Neural progenitor cell (in vitro differentiated cells): ENCODE measurements around the gene PCSK2. TPM values are rescaled to one million over a fixed set of nuclear protein-coding genes. Genes with fewer than 3 reads are reported as not detected.

Experiments
- DNase-seq: peaks from one replicate; pipeline ENCODE4 v3.0.0-alpha.2; 2016; ENCODE audit warnings: low spot score
- H2AFZ ChIP-seq: fragments of 200-600 bp; sonication (generic); replicated peaks from 2 replicates; pipeline ENCODE4 v1.6.1; 2016; ENCODE audit warnings: antibody characterized with exemption
- H3F3A ChIP-seq: fragments of 200-600 bp; sonication (generic); 2 replicates; pipeline ENCODE4 v1.6.1; 2016; ENCODE audit warnings: antibody characterized with exemption, low read depth
- H3K27ac ChIP-seq: fragments of 200-600 bp; sonication (generic); 2 replicates; pipeline ENCODE4 v1.5.1; 2016; ENCODE audit warnings: mild to moderate bottlenecking
- H3K27me3 ChIP-seq: fragments of 200-600 bp; sonication (generic); 2 replicates; pipeline ENCODE4 v1.6.1; 2016; ENCODE audit warnings: mild to moderate bottlenecking, moderate library complexity
- H3K36me3 ChIP-seq: fragments of 200-600 bp; sonication (generic); 2 replicates; pipeline ENCODE4 v1.5.1; 2016
- H3K4me1 ChIP-seq: fragments of 200-600 bp; sonication (generic); 2 replicates; pipeline ENCODE4 v1.6.1; 2016; ENCODE audit warnings: mixed run types
- H3K4me2 ChIP-seq: fragments of 200-600 bp; sonication (generic); 2 replicates; pipeline ENCODE4 v1.6.1; 2016
- H3K4me3 ChIP-seq: fragments of 200-600 bp; sonication (generic); 2 replicates; pipeline ENCODE4 v1.5.1; 2016
- H3K79me2 ChIP-seq: fragments of 200-600 bp; sonication (generic); 2 replicates; pipeline ENCODE4 v1.6.1; 2016; ENCODE audit warnings: low read depth
- H3K9ac ChIP-seq: fragments of 200-600 bp; sonication (generic); 2 replicates; pipeline ENCODE4 v1.6.1; 2016
- H3K9me3 ChIP-seq: fragments of 200-600 bp; sonication (generic); 2 replicates; pipeline ENCODE4 v1.5.1; 2016; ENCODE audit warnings: low read depth
- H4K20me1 ChIP-seq: fragments of 200-600 bp; sonication (generic); 2 replicates; pipeline ENCODE4 v1.6.1; 2016; ENCODE audit warnings: low read depth
- H3K27ac Mint-ChIP-seq: 3 replicates; pipeline ENCODE4 v1.8.0; 2021; ENCODE audit warnings: mixed read lengths
- H3K27me3 Mint-ChIP-seq: 2 replicates; pipeline ENCODE4 v1.8.0; 2022; ENCODE audit warnings: low read depth, mild to moderate bottlenecking, inconsistent platforms, moderate library complexity, mixed read lengths; ENCODE audit not compliant: insufficient read depth
- H3K36me3 Mint-ChIP-seq: 3 replicates; pipeline ENCODE4 v1.8.0; 2021; ENCODE audit warnings: mixed read lengths
- H3K4me1 Mint-ChIP-seq: 3 replicates; pipeline ENCODE4 v1.8.0; 2021; ENCODE audit warnings: mixed read lengths
- H3K4me3 Mint-ChIP-seq: 3 replicates; pipeline ENCODE4 v1.8.0; 2021; ENCODE audit warnings: mild to moderate bottlenecking, moderate library complexity, mixed read lengths
- H3K9me3 Mint-ChIP-seq: 3 replicates; pipeline ENCODE4 v1.8.0; 2020; ENCODE audit warnings: mixed read lengths
- CTCF ChIP-seq: fragments of 200-600 bp; sonication (generic); IDR thresholded peaks from 2 replicates; pipeline ENCODE4 v1.5.1; 2017; ENCODE audit warnings: antibody characterized with exemption, mild to moderate bottlenecking
- EZH2 ChIP-seq: fragments of 200-600 bp; sonication (generic); IDR thresholded peaks from 2 replicates; pipeline ENCODE4 v1.6.1; 2017; ENCODE audit warnings: antibody characterized with exemption, mild to moderate bottlenecking, moderate library complexity
- EZH2phosphoT487 ChIP-seq: fragments of 200-600 bp; sonication (generic); IDR thresholded peaks from 2 replicates; pipeline ENCODE4 v1.6.1; 2017; ENCODE audit warnings: antibody characterized with exemption
- total RNA-seq: library from RNA; depleted of rRNA; stranded (reverse); fragments of >200 nt; gene quantifications from 2 replicates; pipeline ENCODE4 v1.2.3, GENCODE V29; 2015; ENCODE audit warnings: low replicate concordance

Gene PCSK2, protein sequence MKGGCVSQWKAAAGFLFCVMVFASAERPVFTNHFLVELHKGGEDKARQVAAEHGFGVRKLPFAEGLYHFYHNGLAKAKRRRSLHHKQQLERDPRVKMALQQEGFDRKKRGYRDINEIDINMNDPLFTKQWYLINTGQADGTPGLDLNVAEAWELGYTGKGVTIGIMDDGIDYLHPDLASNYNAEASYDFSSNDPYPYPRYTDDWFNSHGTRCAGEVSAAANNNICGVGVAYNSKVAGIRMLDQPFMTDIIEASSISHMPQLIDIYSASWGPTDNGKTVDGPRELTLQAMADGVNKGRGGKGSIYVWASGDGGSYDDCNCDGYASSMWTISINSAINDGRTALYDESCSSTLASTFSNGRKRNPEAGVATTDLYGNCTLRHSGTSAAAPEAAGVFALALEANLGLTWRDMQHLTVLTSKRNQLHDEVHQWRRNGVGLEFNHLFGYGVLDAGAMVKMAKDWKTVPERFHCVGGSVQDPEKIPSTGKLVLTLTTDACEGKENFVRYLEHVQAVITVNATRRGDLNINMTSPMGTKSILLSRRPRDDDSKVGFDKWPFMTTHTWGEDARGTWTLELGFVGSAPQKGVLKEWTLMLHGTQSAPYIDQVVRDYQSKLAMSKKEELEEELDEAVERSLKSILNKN
- total RNA-seq, result 0.07 TPM in 1 of 2 replicates, not detected in the other

DNA sequence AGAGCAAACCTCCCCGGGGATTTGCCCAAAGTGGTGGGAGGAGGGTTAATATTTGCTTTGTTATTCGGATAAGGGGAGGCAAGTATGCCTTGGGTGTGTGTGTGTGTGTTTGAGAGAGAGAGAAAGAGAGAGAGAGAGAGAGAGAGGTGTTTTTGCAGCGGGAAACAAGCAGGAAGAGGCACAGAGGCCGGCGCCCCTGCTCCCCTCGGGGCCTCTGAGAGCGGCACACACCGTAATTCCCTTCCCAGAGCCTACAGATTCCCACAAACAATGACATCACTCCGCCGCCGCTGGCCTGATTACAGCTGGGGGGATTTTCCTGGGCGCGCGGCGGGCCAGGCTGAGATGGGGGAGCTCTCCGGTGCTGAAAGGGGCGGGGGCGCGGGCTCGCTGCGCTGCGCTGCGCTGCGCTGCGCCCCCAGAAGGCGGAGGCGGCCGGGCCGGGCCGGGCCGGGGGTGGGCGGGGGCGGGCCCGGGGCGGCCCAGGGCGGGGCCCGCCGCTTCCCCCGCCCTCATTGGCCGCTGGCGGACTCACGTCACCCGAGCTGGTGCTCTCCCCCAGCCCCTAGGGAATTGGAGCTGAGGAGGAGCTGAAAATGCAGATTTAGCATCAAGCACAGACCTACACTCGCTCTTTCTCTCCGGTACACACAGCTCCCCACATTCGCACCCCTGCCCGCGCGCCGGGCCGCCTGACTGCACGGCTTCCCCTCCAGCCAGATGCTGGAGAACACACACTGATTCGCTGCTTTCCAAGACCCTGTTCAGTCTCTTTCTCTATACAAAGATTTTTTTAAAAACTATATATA lies at the start of gene PCSK2:
Gene PCSK2, plus strand, starts transcription at position 631 of the 809 bp plus-strand sequence. CDS start 266 bp downstream, outside the sequence.
- Mint-ChIP-seq H3K4me3 (peak within 1 kb of the TSS; percentile 89), H3K9me3 (peaks cover 2% of the 10 kb centered on the region), H3K27me3 (peaks cover 32% of the 10 kb centered on the region), H3K4me1 (peaks cover 36% of the 10 kb centered on the region), H3K27ac (peak within 1 kb of the TSS; percentile 14), H3K36me3 (no peaks in the 10 kb centered on the region)
- Histone ChIP-seq H3K27ac (no peak within 1 kb of the TSS), H4K20me1 (peaks cover 30% of the 10 kb centered on the region), H3K4me3 (peak within 1 kb of the TSS; percentile 56), H3K36me3 (no peaks in the 10 kb centered on the region), H3K27me3 (peaks cover 78% of the 10 kb centered on the region), H2AFZ (peak within 1 kb of the TSS; percentile 30), H3K4me2 (peak within 1 kb of the TSS; percentile 85), H3F3A (peaks cover 17% of the 10 kb centered on the region), H3K9ac (no peak within 1 kb of the TSS), H3K4me1 (peaks cover 33% of the 10 kb centered on the region), H3K79me2 (no peaks in the 10 kb centered on the region), H3K9me3 (no peaks in the 10 kb centered on the region)
- TF ChIP-seq EZH2phosphoT487 (no peak), EZH2 (no peak), CTCF (no peak)
- DNase-seq, result peak; percentile 97

DNA sequence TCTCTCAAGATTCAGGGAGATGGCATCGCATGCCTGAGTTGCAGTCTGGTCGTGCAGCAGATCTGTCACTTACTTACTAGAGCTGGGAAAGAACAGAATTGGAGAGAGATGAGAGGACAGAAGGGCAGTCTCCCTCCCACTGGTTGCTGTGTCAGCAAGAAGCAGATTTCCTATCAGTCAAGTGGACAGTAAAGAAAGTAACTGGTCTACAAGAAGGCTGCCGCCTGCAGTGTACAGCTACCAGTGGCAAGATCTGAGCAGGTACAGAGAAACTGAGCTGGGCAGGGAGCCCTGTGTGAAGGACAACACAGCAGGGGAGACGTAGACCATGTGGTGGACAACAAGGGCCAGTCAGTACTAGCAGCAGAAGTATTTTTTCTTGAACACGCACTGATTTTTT lies 49.5 kb upstream of the PCSK2 start:
- DNase-seq, result no peak
- Mint-ChIP-seq H3K36me3 (no peaks in the 10 kb centered on the region), H3K4me3 (no peak overlapping the region), H3K27ac (no peak overlapping the region), H3K4me1 (peaks cover 7% of the 10 kb centered on the region), H3K9me3 (peaks cover 6% of the 10 kb centered on the region), H3K27me3 (no peaks in the 10 kb centered on the region)
- H3K27ac ChIP-seq, result no peak overlapping the region
- H3F3A ChIP-seq, result no peaks in the 10 kb centered on the region
- no peaks in the 10 kb centered on the region for H4K20me1 ChIP-seq
- no peak overlapping the region for H3K4me3 ChIP-seq
- no peak overlapping the region for H3K9ac ChIP-seq
- TF ChIP-seq EZH2phosphoT487, result no peak
- TF ChIP-seq EZH2, result no peak
- no peak for TF ChIP-seq CTCF
- no peaks in the 10 kb centered on the region for H3K9me3 ChIP-seq
- no peak overlapping the region for H3K4me2 ChIP-seq
- no peaks in the 10 kb centered on the region for H3K79me2 ChIP-seq
- peaks cover 9% of the 10 kb centered on the region for H3K4me1 ChIP-seq
- no peak overlapping the region for H2AFZ ChIP-seq
- H3K27me3 ChIP-seq, result no peaks in the 10 kb centered on the region
- H3K36me3 ChIP-seq, result no peaks in the 10 kb centered on the region

DNA sequence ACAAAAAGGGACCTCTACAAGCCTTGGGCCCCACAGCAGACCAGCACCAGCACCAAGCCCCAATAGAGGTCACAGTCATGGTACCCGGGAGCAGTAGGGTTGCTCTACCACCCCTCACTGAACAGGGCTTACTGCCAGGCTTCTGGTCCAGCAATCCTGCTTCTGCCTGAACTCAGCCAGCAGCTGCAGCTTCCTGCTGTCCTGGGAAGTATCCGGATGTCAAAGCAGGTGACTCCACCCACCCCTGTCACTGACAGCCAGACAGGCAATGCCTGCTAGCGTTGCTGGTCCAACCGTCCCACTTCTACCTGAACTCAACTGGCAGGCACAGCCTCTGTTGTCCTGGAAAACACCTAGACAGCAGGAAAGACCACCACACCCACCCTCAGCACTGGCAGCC lies 47.0 kb upstream of the PCSK2 start:
- TF ChIP-seq EZH2 (no peak), CTCF (no peak), EZH2phosphoT487 (no peak)
- no peak overlapping the region for H3K27ac ChIP-seq
- H3K4me1 ChIP-seq, result peaks cover 9% of the 10 kb centered on the region
- H3K9me3 ChIP-seq, result no peaks in the 10 kb centered on the region
- no peaks in the 10 kb centered on the region for H3F3A ChIP-seq
- Mint-ChIP-seq H3K4me3 (no peak overlapping the region), H3K36me3 (no peaks in the 10 kb centered on the region), H3K9me3 (peaks cover 17% of the 10 kb centered on the region), H3K4me1 (peaks cover 7% of the 10 kb centered on the region), H3K27ac (no peak overlapping the region), H3K27me3 (no peaks in the 10 kb centered on the region)
- no peaks in the 10 kb centered on the region for H4K20me1 ChIP-seq
- no peaks in the 10 kb centered on the region for H3K27me3 ChIP-seq
- H3K4me3 ChIP-seq, result no peak overlapping the region
- no peak overlapping the region for H3K4me2 ChIP-seq
- H3K36me3 ChIP-seq, result no peaks in the 10 kb centered on the region
- no peak overlapping the region for H3K9ac ChIP-seq
- H3K79me2 ChIP-seq, result no peaks in the 10 kb centered on the region
- no peak for DNase-seq
- no peak overlapping the region for H2AFZ ChIP-seq
